Activated naive CD8-positive, alpha-beta T cell treated with anti-CD3 and anti-CD28 coated beads, Interleukin-2, amount 10 ng/mL, durations not matched to agents 7 days and 5 days (primary cell): Measurements from ENCODE around the gene ZBTB16. TPM values are rescaled to one million over a fixed set of nuclear protein-coding genes. Genes with fewer than 3 reads are reported as not detected.

ENCODE experiments used
- ATAC-seq: fragments of 150-1000 bp; cut with Tn5 transposase; one replicate; pipeline ENCODE4 v1.10.0; 2021; ENCODE audit warnings: low read depth, moderate library complexity
- POLR2A ChIA-PET: fragments of 350-600 bp; sonication (Branson Sonifier 250); formaldehyde crosslinking; loops from one replicate; lab custom pipeline; 2021; ENCODE audit warnings: antibody characterized with exemption; lab: Charles Lee
- DNase-seq: peaks from one replicate; pipeline ENCODE4 v3.0.0; 2021
- H3K27ac Mint-ChIP-seq: one replicate; pipeline ENCODE4 v1.8.0; 2022; ENCODE audit warnings: mild to moderate bottlenecking, mixed read lengths
- H3K27me3 Mint-ChIP-seq: one replicate; pipeline ENCODE4 v1.8.0; 2022; ENCODE audit warnings: mild to moderate bottlenecking, moderate library complexity, mixed read lengths
- H3K36me3 Mint-ChIP-seq: one replicate; pipeline ENCODE4 v1.8.0; 2021; ENCODE audit warnings: mild to moderate bottlenecking, mixed read lengths
- H3K4me1 Mint-ChIP-seq: one replicate; pipeline ENCODE4 v1.8.0; 2021; ENCODE audit warnings: mixed read lengths
- H3K4me3 Mint-ChIP-seq: one replicate; pipeline ENCODE4 v1.8.0; 2022; ENCODE audit warnings: mild to moderate bottlenecking, moderate library complexity, mixed read lengths
- H3K9me3 Mint-ChIP-seq: one replicate; pipeline ENCODE4 v1.8.0; 2021; ENCODE audit warnings: mixed read lengths
- total RNA-seq, 2 experiments: library from RNA; stranded (reverse); gene quantifications; one replicate each; pipeline ENCODE4 v1.2.3, GENCODE V29; 2021

Gene ZBTB16
- total RNA-seq, 2 experiments from 2014 or later, result 13.1 to 14.6 TPM

DNA sequence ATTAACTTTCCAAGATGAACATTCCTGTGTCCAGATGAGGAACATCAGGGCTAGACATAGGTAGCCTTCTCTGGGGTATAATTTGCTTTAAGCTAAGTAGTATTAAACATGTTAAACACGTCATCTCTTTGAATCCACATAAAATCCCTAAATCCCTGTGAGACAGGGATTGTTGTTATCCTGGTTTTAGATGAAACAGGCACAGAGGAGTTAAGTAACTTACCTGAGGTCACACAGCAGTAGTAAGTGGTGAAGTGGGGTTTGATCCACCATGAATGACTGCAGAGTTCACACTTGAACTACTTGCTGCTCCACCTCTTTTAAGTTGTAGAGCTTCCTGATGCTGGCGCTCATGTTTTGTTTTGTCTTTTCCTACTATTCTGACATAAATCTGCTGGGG is 154.1 kb downstream of the ZBTB16 start:
- DNase-seq, result no peak
- ATAC-seq, result no peak
- no peak overlapping the region for H3K27ac Mint-ChIP-seq
- no peaks in the 10 kb centered on the region for H3K27me3 Mint-ChIP-seq
- H3K4me1 Mint-ChIP-seq, result peaks cover 53% of the 10 kb centered on the region
- POLR2A ChIA-PET, result no interaction called here
- H3K4me3 Mint-ChIP-seq, result no peak overlapping the region
- H3K9me3 Mint-ChIP-seq, result no peaks in the 10 kb centered on the region
- H3K36me3 Mint-ChIP-seq, result peaks cover 10% of the 10 kb centered on the region

DNA sequence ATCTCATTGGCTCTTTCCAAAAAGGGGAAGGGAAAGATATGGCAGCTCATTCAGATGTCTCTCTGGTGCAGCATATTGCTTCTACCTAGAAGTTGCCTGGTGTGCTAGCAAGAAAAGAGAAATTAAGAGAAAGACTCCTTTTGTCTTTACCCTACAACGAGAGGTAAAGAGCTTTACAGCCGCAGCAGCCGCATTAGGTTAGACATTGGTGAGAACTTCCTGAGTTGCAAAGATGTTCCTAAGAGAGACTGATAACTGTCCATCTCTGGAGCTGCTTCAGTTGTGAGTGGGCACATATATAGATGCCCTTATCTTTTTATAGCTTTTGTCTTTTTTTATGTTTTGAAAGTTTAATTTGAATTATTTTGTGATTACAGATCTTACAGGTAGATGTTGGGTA is 155.9 kb downstream of the ZBTB16 start:
- no peak for DNase-seq
- peaks cover 5% of the 10 kb centered on the region for H3K36me3 Mint-ChIP-seq
- no peaks in the 10 kb centered on the region for H3K27me3 Mint-ChIP-seq
- peak overlapping the region; percentile 82 for H3K27ac Mint-ChIP-seq
- POLR2A ChIA-PET, result interaction anchor here (0.7 to 1.5 kb wide), 6 partner anchors 9 to 41 kb away, joined by 3 to 9 read pairs (median 4); no protein-coding TSS in a partner anchor
- H3K4me1 Mint-ChIP-seq, result peaks cover 41% of the 10 kb centered on the region
- ATAC-seq, result no peak
- peak overlapping the region; percentile 35 for H3K4me3 Mint-ChIP-seq
- H3K9me3 Mint-ChIP-seq, result no peaks in the 10 kb centered on the region

DNA sequence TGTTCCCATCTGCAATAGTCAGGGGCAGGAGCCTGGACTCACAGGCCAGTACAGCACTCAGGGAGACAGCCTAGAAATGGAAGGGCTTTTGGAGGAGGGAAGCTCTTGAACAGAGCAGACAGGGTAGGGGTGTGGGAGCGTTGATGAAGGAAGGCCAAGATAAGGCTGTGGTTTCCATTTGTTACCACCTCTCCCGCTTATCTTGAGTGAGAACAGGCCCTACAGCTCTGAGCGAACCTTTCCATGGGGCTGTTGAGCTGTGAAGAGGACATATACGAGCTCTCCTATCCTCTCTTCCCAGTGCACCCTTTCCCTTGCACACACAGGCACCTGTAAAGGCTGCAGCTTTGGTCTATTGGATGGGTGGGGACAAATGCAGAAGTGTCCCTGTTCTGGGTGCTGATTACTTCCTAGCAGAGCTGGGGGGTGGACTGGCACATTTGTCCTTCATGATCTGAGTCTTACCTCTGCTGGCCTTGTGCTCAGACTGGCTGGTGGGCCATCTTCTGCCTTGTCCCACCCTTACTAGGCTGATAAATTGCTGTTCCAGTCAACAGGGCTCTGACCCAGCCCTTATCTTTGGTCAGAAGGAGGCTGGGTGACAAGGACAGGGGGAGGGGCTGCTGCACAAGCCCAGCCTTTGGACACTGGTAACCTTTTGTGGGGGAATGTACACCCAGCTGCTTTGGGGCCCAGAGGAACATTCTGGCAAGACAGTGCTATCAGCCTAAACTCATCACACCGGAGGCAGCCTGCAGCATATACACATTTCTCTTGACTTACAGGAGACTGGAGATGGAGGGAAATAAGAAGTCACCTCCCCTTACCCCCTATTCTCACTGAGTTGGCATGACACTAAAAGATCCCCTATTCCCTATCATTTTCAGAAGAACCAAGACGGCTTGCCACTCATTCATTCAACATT is 156.6 kb downstream of the ZBTB16 start:
- H3K4me3 Mint-ChIP-seq, result peak overlapping the region; percentile 50
- DNase-seq (no peak), ATAC-seq (peak; percentile 22)
- peak overlapping the region; percentile 82 for H3K27ac Mint-ChIP-seq
- H3K36me3 Mint-ChIP-seq, result peaks cover 5% of the 10 kb centered on the region
- POLR2A ChIA-PET, result interaction anchor here (0.7 to 1.5 kb wide), 6 partner anchors 9 to 42 kb away, joined by 3 to 9 read pairs (median 4); no protein-coding TSS in a partner anchor
- H3K4me1 Mint-ChIP-seq, result peaks cover 39% of the 10 kb centered on the region
- H3K9me3 Mint-ChIP-seq, result no peaks in the 10 kb centered on the region
- H3K27me3 Mint-ChIP-seq, result no peaks in the 10 kb centered on the region

DNA sequence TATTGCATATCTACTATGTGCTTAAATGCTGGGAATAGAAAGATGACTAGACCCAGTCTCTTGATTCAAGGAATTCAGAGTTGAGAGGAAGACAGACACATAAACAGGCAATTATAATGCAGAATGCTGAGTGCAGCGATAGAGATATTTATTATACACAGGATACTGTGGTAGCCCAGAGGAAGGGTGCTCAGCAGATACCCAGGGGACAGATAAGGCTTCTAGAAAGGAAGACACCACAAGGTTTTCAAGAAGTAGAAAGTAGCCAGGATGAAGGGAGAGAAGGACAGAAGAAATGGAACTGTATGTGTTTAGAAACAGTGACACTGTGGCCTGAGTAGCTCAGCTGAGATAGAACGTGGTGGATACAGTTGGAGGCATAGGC is 157.3 kb downstream of the ZBTB16 start:
- H3K4me3 Mint-ChIP-seq, result peak overlapping the region; percentile 50
- no peak for DNase-seq
- POLR2A ChIA-PET, result interaction anchor here (1.0 kb wide), 1 partner anchor 34 kb away, joined by 3 read pairs; no protein-coding TSS in a partner anchor
- H3K27ac Mint-ChIP-seq, result peak overlapping the region; percentile 82
- no peaks in the 10 kb centered on the region for H3K27me3 Mint-ChIP-seq
- peak; percentile 97 for ATAC-seq
- H3K4me1 Mint-ChIP-seq, result peaks cover 37% of the 10 kb centered on the region
- H3K9me3 Mint-ChIP-seq, result no peaks in the 10 kb centered on the region
- peaks cover 4% of the 10 kb centered on the region for H3K36me3 Mint-ChIP-seq

DNA sequence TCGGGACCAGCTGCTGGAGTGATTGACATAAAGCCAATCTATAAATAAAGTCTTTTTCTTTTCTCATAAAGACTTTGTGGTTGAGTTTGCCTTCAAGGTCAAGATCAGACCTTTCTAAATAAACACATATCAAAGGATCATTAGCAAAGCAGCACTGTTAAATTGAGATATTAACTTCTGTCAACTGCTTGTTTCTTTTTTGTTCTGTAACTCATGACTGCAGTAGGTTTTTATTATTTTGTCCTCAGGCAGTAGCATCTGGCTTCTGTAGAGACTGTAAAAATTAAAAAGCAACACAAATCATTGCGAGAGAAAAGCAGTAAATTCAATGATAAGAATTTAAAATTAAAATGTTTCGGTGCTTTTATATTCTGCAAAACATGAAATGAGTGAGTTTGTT is 159.0 kb downstream of the ZBTB16 start:
- POLR2A ChIA-PET, result no interaction called here

DNA sequence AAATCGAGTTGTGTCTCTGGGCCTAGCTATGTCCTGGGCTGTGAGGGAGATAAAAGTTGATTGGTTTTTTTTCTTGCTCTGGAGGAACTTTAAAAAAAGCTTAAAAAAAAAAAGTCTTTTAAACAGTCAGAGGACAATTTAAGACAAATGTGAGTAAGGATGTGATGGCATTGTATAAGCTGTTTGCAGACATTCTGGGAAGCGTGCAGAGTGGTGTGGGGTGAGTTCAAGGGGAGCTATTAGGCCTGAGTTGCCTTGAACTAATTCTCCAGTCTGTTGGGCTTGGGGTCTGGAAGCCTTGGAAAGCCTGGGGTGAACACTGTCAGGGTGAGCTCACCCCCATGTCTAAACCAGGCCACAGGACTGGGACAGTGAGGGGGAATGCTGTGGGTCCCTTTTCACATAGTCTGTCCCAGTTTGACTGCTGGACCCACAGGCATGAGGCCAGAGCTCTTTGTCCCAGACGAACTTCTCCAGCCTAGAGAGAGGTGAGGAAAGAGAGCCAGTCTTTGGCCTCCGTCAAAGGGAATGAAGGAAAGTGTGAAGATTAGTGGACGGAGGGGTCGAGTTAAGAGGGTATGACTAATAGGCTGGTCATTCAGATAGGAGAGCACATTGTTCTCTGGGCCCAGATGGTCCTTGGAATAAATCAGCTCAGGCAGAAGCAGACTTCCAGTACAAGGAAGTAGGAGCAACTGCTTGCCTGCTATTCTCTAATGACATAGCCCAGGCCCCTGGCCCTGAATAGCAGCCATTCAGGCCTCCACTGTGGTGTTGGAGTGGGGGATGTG is 160.2 kb downstream of the ZBTB16 start:
- Mint-ChIP-seq H3K27me3 (peaks cover 2% of the 10 kb centered on the region), H3K36me3 (peaks cover 7% of the 10 kb centered on the region), H3K4me3 (no peak overlapping the region), H3K9me3 (no peaks in the 10 kb centered on the region), H3K4me1 (peaks cover 33% of the 10 kb centered on the region), H3K27ac (no peak overlapping the region)
- DNase-seq (no peak), ATAC-seq (no peak)
- POLR2A ChIA-PET, result no interaction called here

More for the DNA sequence above, 159.0 kb downstream of the ZBTB16 start:
- H3K4me3 Mint-ChIP-seq, result no peak overlapping the region
- peaks cover 4% of the 10 kb centered on the region for H3K36me3 Mint-ChIP-seq
- peaks cover 37% of the 10 kb centered on the region for H3K4me1 Mint-ChIP-seq
- peaks cover 2% of the 10 kb centered on the region for H3K27me3 Mint-ChIP-seq
- ATAC-seq (no peak), DNase-seq (no peak)
- peak overlapping the region; percentile 50 for H3K27ac Mint-ChIP-seq
- H3K9me3 Mint-ChIP-seq, result no peaks in the 10 kb centered on the region

DNA sequence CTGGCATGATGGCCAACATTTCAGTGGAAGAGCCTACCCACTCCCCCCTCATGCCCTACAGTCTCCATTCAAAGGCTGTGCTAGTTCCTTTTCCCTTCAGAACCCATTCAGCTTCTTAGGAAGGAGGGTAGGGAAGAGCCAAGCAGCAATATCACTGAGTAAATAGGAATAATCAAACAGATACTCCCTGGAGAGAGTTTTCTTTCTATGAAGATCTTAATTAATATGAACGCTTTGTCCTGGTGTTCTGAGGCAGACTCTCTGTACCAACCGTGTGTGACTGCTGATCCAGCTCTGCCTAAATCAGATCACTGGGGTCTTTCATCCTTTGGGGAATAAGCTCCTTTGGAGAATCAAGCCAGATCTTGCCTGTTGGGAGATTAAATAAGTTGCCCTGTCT is 161.5 kb downstream of the ZBTB16 start:
- ATAC-seq (no peak), DNase-seq (no peak)
- peaks cover 10% of the 10 kb centered on the region for H3K36me3 Mint-ChIP-seq
- no peaks in the 10 kb centered on the region for H3K9me3 Mint-ChIP-seq
- POLR2A ChIA-PET, result no interaction called here
- peaks cover 35% of the 10 kb centered on the region for H3K4me1 Mint-ChIP-seq
- H3K4me3 Mint-ChIP-seq, result no peak overlapping the region
- H3K27ac Mint-ChIP-seq, result no peak overlapping the region
- peaks cover 4% of the 10 kb centered on the region for H3K27me3 Mint-ChIP-seq

DNA sequence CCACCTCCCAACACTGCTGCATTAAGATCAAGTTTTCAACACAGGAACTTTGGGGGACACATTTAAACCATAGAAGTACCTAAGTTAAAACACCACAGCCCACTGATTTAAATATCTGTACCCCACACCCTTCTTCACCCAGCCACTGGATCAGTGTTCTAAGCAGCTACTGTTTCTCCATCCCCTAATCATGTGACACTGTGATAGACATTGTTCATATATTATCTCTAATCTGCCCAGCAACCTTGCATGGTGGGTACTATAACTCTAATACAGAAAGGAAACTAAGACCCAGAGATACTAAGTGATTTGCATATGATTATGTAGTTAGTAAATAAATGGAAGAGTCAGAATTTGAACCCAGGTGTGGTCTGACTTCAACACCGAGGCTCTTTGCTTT is 166.2 kb downstream of the ZBTB16 start:
- POLR2A ChIA-PET, result interaction anchor here (0.7 to 2.4 kb wide), 2 partner anchors 10 to 166 kb away, joined by 3 to 6 read pairs; partner anchors contain the start of gene ZBTB16
- H3K4me1 Mint-ChIP-seq, result peaks cover 28% of the 10 kb centered on the region
- H3K9me3 Mint-ChIP-seq, result no peaks in the 10 kb centered on the region
- peak overlapping the region; percentile 48 for H3K4me3 Mint-ChIP-seq
- no peak for DNase-seq
- H3K27ac Mint-ChIP-seq, result no peak overlapping the region
- peaks cover 7% of the 10 kb centered on the region for H3K36me3 Mint-ChIP-seq
- peaks cover 6% of the 10 kb centered on the region for H3K27me3 Mint-ChIP-seq
- peak; percentile 16 for ATAC-seq

DNA sequence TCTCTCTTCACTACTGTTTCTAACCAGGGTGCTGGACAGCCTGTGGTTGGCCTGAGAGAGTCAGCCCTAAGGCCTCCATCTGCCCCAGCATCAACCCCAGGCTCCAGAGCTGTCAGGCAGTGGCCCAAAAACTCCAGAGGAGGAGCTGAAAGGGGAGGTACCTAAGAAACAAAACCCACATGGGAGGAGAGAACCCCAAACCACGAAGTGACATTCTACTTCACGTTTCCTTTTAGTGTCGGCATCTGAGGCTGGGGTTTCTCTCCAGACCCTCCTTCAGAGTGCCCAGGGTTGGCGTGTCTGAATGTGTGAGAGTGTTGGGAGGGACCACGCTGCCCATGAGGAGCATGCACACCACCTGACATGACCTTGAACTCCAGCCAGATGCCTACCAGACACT is 166.8 kb downstream of the ZBTB16 start:
- Mint-ChIP-seq H3K4me3 (peak overlapping the region; percentile 48), H3K9me3 (no peaks in the 10 kb centered on the region), H3K27ac (peak overlapping the region; percentile 37), H3K27me3 (peaks cover 8% of the 10 kb centered on the region), H3K36me3 (peaks cover 7% of the 10 kb centered on the region), H3K4me1 (peaks cover 29% of the 10 kb centered on the region)
- ATAC-seq (peak; percentile 63), DNase-seq (no peak)
- POLR2A ChIA-PET, result interaction anchor here (2.4 kb wide), 1 partner anchor 11 kb away, joined by 6 read pairs; no protein-coding TSS in a partner anchor

DNA sequence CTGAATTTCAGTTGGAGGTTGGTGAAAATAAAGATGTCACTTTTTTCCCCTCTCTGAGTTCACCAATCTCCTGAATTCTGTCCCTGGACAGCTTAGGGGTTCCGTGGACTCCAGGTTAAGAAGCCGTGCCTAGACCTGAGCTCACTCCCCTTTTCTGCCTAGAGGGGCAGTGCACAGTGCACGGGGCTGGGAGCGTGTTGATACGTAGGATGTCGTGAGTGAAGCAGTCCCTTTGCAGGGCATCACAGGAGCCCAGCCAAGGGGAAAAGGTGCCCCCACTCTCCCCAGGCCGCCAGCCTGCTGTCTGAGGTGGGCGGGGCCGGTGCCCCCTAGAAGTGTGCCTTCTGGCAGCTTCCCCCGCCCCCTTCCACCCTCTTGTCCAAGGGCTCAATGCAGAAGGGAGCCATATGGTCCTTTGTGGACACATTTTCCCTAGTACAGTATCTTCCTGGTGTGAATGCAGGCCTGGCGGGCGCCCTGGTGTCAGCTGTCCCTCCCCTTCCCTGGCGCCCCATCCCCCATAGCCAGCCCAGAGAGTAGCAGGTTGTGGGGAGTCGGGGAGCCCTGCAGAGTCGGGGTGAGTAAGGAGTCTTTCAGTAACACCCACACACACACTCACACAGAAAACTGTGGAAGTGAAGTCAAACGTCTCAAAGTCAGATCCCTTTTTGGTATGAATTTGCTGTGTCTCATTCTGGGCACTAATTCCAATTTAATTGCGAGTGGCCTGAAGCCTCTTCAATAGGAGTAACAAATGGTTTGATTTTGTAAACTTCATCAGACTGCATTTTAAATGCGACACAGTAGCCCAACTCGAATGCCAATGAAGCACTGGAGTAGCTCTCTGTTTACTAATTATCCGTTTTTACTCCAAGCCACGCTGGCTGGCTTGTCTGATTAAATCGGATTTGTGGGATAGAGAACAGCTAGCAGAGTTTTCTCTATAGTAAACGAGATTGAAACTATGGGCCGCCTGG is 169.2 kb downstream of the ZBTB16 start:
- ATAC-seq, result no peak
- DNase-seq, result no peak
- POLR2A ChIA-PET, result no interaction called here
- Mint-ChIP-seq H3K27me3 (peaks cover 12% of the 10 kb centered on the region), H3K27ac (no peak overlapping the region), H3K4me1 (peaks cover 26% of the 10 kb centered on the region), H3K9me3 (no peaks in the 10 kb centered on the region), H3K4me3 (no peak overlapping the region), H3K36me3 (peaks cover 7% of the 10 kb centered on the region)

DNA sequence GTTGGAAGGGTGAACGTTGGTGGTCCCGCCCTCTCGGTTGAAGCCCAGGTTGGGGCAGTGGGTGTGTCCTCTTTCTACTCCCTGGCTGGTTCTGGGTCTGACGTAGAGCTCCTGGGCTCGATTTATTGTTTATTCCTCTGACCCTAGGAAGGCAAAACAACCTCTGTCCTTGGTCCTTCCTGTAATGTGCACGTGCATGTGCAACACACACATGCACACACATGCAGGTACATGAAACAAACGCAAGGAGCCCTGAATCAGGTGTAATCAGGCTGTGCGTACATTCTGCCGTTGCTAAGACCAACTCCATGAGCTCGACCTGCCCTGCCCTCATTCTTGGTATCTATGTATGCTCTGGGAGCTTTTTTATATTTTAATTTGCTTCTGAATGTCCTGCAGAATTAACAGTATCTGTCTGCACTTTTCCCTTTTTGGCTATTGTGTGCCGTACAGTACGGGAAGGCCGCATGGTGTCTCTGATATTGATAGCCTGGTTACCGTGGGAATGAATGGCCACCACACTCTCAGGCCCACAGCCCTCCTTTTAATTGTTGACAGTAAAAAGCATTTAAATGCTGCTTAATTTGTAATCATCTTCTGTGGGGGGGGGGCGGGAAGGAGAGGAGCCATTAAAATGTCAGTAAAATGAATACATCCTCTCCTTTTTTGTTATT is 170.7 kb downstream of the ZBTB16 start:
- peaks cover 25% of the 10 kb centered on the region for H3K4me1 Mint-ChIP-seq
- H3K9me3 Mint-ChIP-seq, result no peaks in the 10 kb centered on the region
- H3K4me3 Mint-ChIP-seq, result no peak overlapping the region
- peaks cover 1% of the 10 kb centered on the region for H3K36me3 Mint-ChIP-seq
- POLR2A ChIA-PET, result no interaction called here
- ATAC-seq, result no peak
- no peak for DNase-seq
- H3K27me3 Mint-ChIP-seq, result peaks cover 21% of the 10 kb centered on the region
- H3K27ac Mint-ChIP-seq, result no peak overlapping the region
